GM13976 (cell line): ENCODE data around the gene PRMT5.

ENCODE experiments used
- DNase-seq: peaks from one replicate; pipeline ENCODE4 v3.0.0; 2012; ENCODE audit warnings: low spot score
- CTCF ChIP-seq: IDR thresholded peaks from 2 replicates; pipeline ENCODE4 v1.5.1; 2012; ENCODE audit warnings: borderline replicate concordance, mild to moderate bottlenecking; ENCODE audit not compliant: insufficient read depth; ENCODE audit errors: extremely low read depth, missing control alignments, control extremely low read depth
- in situ Hi-C: fragments of 300-500 bp; cut with MboI; formaldehyde crosslinking; loops from one replicate; pipeline ENCODE4 v1.12.0; 2022; ENCODE audit warnings: low sequenced_read_pairs, mixed read lengths, inconsistent platforms; ENCODE audit not compliant: unreplicated experiment

PRMT5 gene

GRCh38 chr14:22897357-22897756, 31.8 kb downstream of the PRMT5 start:
- TF ChIP-seq CTCF = no peak
- in situ Hi-C loops = no loop called here
- no peak for DNase-seq

- no peak for TF ChIP-seq CTCF
- in situ Hi-C loops = no loop called here
- DNase-seq = no peak
Measured at GRCh38 chr14:22896760-22897159, 32.4 kb downstream of the PRMT5 start.

GRCh38 chr14:22896356-22896755, 32.8 kb downstream of the PRMT5 start:
- TF ChIP-seq CTCF = no peak
- in situ Hi-C loops = no loop called here
- no peak for DNase-seq

- in situ Hi-C loops = no loop called here
- DNase-seq = no peak
- no peak for TF ChIP-seq CTCF
Measured at GRCh38 chr14:22895402-22895801, 33.8 kb downstream of the PRMT5 start.

GRCh38 chr14:22893706-22894105, 35.5 kb downstream of the PRMT5 start:
- in situ Hi-C loops = no loop called here
- no peak for DNase-seq
- TF ChIP-seq CTCF = no peak

GRCh38 chr14:22892488-22892887, 36.7 kb downstream of the PRMT5 start:
- DNase-seq = no peak
- in situ Hi-C loops = no loop called here
- TF ChIP-seq CTCF = no peak

GRCh38 chr14:22890416-22890815, 38.8 kb downstream of the PRMT5 start:
- in situ Hi-C loops = no loop called here
- no peak for TF ChIP-seq CTCF

More at GRCh38 chr14:22890416-22890815, 38.8 kb downstream of the PRMT5 start:
- DNase-seq = no peak
